Natural killer cell (primary cell): ENCODE data around the gene C8B. TPM values are rescaled to one million over a fixed set of nuclear protein-coding genes. Genes with fewer than 3 reads are reported as not detected.

Experiments
- ATAC-seq, 3 donors: fragments of 150-1000 bp in 2 of 3; fragments of 200-7000 bp in 1 of 3; cut with Tn5 transposase; 1 replicate in 1 of 3; 2 replicates in 2 of 3; pipeline ENCODE4 v1.10.0; 2021; ENCODE audit warnings: mild to moderate bottlenecking in 2 of 3, moderate library complexity in 2 of 3
- DNase-seq, 2 donors: peaks; one replicate each; pipeline versions ENCODE4 v3.0.0 to v3.0.0-alpha.2; 2013 to 2021; ENCODE audit warnings: mixed read lengths in 1 of 2
- H3K27ac ChIP-seq: one replicate; pipeline ENCODE4 v1.5.1; 2013; ENCODE audit warnings: mild to moderate bottlenecking, low read length
- H3K27me3 ChIP-seq: one replicate; pipeline ENCODE4 v1.6.1; 2013; ENCODE audit warnings: low read length; ENCODE audit not compliant: control insufficient read depth, insufficient read depth
- H3K36me3 ChIP-seq: one replicate; pipeline ENCODE4 v1.6.1; 2013; ENCODE audit warnings: low read length; ENCODE audit not compliant: control insufficient read depth, insufficient read depth
- H3K4me1 ChIP-seq: one replicate; pipeline ENCODE4 v1.6.1; 2013; ENCODE audit warnings: low read length; ENCODE audit not compliant: control insufficient read depth, insufficient read depth
- H3K4me3 ChIP-seq: one replicate; pipeline ENCODE4 v1.5.1; 2013; ENCODE audit warnings: low read length
- H3K9me3 ChIP-seq: one replicate; pipeline ENCODE4 v1.6.1; 2013; ENCODE audit warnings: low read length; ENCODE audit not compliant: control insufficient read depth, insufficient read depth
- H3K27ac Mint-ChIP-seq, 2 donors: one replicate each; pipeline ENCODE4 v1.8.0; 2022; ENCODE audit warnings: mild to moderate bottlenecking in 2 of 2, mixed read lengths in 2 of 2, moderate library complexity in 1 of 2
- H3K27me3 Mint-ChIP-seq, 2 donors: one replicate each; pipeline ENCODE4 v1.8.0; 2022; ENCODE audit warnings: low read depth in 2 of 2, mixed read lengths in 2 of 2
- H3K36me3 Mint-ChIP-seq: one replicate; pipeline ENCODE4 v1.8.0; 2022; ENCODE audit warnings: mixed read lengths
- H3K4me1 Mint-ChIP-seq, 2 donors: one replicate each; pipeline ENCODE4 v1.8.0; 2022; ENCODE audit warnings: mixed read lengths in 2 of 2
- H3K4me3 Mint-ChIP-seq: one replicate; pipeline ENCODE4 v1.8.0; 2022; ENCODE audit warnings: mild to moderate bottlenecking, moderate library complexity, mixed read lengths
- H3K9me3 Mint-ChIP-seq, 2 donors: one replicate each; pipeline ENCODE4 v1.8.0; 2022; ENCODE audit warnings: mixed read lengths in 2 of 2
- WGBS: methylation state at CpG from one replicate; pipeline ENCODE4 v1.1.7; 2013; ENCODE audit warnings: missing lambda C conversion rate; ENCODE audit not compliant: insufficient coverage; 5-methylcytosine and 5-hydroxymethylcytosine counted together
- intact Hi-C: fragments of 100-400 bp; cut with micrococcal nuclease; formaldehyde crosslinking; loops from one replicate; pipeline ENCODE4 v1.14.2; 2022
- total RNA-seq, 4 donors: library from RNA; stranded (reverse); fragments of 120-200 nt in 1 of 4; gene quantifications; one replicate each; pipeline versions ENCODE4 v1.2.3 to v1.2.4, GENCODE V29; 2013 to 2022
- TF ChIP-seq, protein P1 (sequence below): fragments of 200-600 bp; IDR thresholded peaks from one replicate; pipeline ENCODE4 v1.8.0; 2022; ENCODE audit warnings: antibody characterized with exemption

C8B gene
- total RNA-seq, 3 donors from 2014 or later (not counting 1 experiment from before 2014, with no cell fraction given): not detected

DNA sequence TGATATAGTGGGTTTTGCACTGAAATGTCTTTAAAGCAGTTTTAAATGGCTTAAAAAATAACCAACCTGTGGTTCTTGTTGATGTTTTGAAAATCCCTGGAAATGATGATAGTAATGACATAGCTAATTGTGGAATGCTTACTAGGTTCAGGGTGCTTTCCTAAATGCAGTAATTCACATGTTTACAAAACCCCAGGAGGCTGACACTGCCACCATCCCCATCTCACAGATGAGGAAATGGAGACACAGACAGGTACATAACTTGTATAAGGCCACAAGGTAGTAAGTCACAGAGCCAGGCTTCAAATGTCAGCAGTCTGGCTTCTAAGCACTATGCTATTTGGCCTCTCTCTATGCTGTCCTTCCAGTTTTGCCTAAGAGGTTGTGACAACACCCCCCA lies 40.6 kb downstream of the C8B start:
- no peaks in the 10 kb centered on the region for H3K36me3 ChIP-seq
- Mint-ChIP-seq H3K4me3 (no peak overlapping the region), H3K4me1 (peaks cover 0 to 5% of the 10 kb centered on the region in 2 donors), H3K36me3 (no peaks in the 10 kb centered on the region), H3K27ac (no peak overlapping the region), H3K9me3 (peaks cover 0 to 6% of the 10 kb centered on the region in 2 donors), H3K27me3 (peaks cover 0 to 3% of the 10 kb centered on the region in 2 donors)
- TF ChIP-seq, protein P1, sequence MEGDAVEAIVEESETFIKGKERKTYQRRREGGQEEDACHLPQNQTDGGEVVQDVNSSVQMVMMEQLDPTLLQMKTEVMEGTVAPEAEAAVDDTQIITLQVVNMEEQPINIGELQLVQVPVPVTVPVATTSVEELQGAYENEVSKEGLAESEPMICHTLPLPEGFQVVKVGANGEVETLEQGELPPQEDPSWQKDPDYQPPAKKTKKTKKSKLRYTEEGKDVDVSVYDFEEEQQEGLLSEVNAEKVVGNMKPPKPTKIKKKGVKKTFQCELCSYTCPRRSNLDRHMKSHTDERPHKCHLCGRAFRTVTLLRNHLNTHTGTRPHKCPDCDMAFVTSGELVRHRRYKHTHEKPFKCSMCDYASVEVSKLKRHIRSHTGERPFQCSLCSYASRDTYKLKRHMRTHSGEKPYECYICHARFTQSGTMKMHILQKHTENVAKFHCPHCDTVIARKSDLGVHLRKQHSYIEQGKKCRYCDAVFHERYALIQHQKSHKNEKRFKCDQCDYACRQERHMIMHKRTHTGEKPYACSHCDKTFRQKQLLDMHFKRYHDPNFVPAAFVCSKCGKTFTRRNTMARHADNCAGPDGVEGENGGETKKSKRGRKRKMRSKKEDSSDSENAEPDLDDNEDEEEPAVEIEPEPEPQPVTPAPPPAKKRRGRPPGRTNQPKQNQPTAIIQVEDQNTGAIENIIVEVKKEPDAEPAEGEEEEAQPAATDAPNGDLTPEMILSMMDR: no peak
- H3K27ac ChIP-seq: no peak overlapping the region
- no peak overlapping the region for H3K4me3 ChIP-seq
- H3K27me3 ChIP-seq: no peaks in the 10 kb centered on the region
- no peak for ATAC-seq
- no peaks in the 10 kb centered on the region for H3K9me3 ChIP-seq
- DNase-seq: no peak
- no peaks in the 10 kb centered on the region for H3K4me1 ChIP-seq
- intact Hi-C loops: no loop called here

DNA sequence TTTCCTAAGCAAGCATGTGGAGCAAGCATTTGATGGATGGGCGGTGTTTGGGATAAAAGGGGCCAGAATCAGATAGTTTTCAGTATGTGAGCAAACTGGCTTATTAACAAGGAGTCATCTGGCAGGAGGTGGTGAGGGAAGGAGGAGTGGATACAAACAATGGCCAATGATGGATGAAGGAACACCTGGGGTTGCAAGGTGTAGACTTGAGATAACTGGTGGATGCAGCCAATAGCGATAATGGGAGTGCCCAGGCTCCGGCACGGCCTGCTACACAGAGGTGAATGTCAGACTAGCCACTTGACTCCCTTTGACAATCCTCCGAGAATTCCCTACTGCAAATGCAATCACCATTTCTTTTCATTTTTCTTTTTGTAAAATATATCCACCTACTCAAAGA lies 41.7 kb downstream of the C8B start:
- Mint-ChIP-seq H3K9me3 (peaks cover 0 to 3% of the 10 kb centered on the region in 2 donors), H3K4me1 (peaks cover 0 to 5% of the 10 kb centered on the region in 2 donors), H3K27ac (no peak overlapping the region), H3K36me3 (no peaks in the 10 kb centered on the region), H3K27me3 (peaks cover 0 to 3% of the 10 kb centered on the region in 2 donors), H3K4me3 (no peak overlapping the region)
- H3K4me3 ChIP-seq: no peak overlapping the region
- TF ChIP-seq, protein P1: no peak
- H3K4me1 ChIP-seq: no peaks in the 10 kb centered on the region
- no peaks in the 10 kb centered on the region for H3K27me3 ChIP-seq
- intact Hi-C loops: no loop called here
- 92% methylated on average over 5 of the region's 5 CpGs for WGBS
- ATAC-seq: no peak
- no peaks in the 10 kb centered on the region for H3K36me3 ChIP-seq
- no peak overlapping the region for H3K27ac ChIP-seq
- no peaks in the 10 kb centered on the region for H3K9me3 ChIP-seq
- no peak for DNase-seq

GRCh38 chr1:56923201-56923600 lies 42.6 kb downstream of the C8B start:
- Mint-ChIP-seq H3K27ac (no peak overlapping the region), H3K9me3 (peaks cover 0 to 3% of the 10 kb centered on the region in 2 donors), H3K27me3 (peaks cover 0 to 3% of the 10 kb centered on the region in 2 donors), H3K4me3 (no peak overlapping the region), H3K36me3 (no peaks in the 10 kb centered on the region), H3K4me1 (peaks cover 0 to 5% of the 10 kb centered on the region in 2 donors)
- intact Hi-C loops: no loop called here
- Histone ChIP-seq H3K27me3 (no peaks in the 10 kb centered on the region), H3K9me3 (no peaks in the 10 kb centered on the region), H3K27ac (no peak overlapping the region), H3K4me1 (no peaks in the 10 kb centered on the region), H3K4me3 (no peak overlapping the region), H3K36me3 (no peaks in the 10 kb centered on the region)
- no peak for ATAC-seq
- WGBS: 57% methylated on average over 3 of the region's 3 CpGs
- no peak for DNase-seq
- TF ChIP-seq, protein P1: no peak

GRCh38 chr1:56922507-56922906 lies 43.3 kb downstream of the C8B start:
- intact Hi-C loops: no loop called here
- H3K36me3 Mint-ChIP-seq: no peaks in the 10 kb centered on the region
- ATAC-seq (no peak), DNase-seq (no peak)
- Histone ChIP-seq H3K36me3 (no peaks in the 10 kb centered on the region), H3K4me1 (no peaks in the 10 kb centered on the region), H3K4me3 (no peak overlapping the region), H3K9me3 (no peaks in the 10 kb centered on the region), H3K27me3 (no peaks in the 10 kb centered on the region), H3K27ac (no peak overlapping the region)
- peaks cover 0 to 3% of the 10 kb centered on the region in 2 donors for H3K9me3 Mint-ChIP-seq
- H3K4me3 Mint-ChIP-seq: no peak overlapping the region
- H3K27ac Mint-ChIP-seq: no peak overlapping the region
- peaks cover 0 to 3% of the 10 kb centered on the region in 2 donors for H3K27me3 Mint-ChIP-seq
- WGBS: 80% methylated on average over 1 of the region's 1 CpG
- TF ChIP-seq, protein P1: no peak
- peaks cover 0 to 5% of the 10 kb centered on the region in 2 donors for H3K4me1 Mint-ChIP-seq
